ENCODE measurements around the gene POU4F3. TPM values are rescaled to one million over a fixed set of nuclear protein-coding genes. Genes with fewer than 3 reads are reported as not detected.

POU4F3 gene
- total RNA-seq, 4 donors from 2014 or later = not detected

- no peaks in the 10 kb centered on the region for H3K36me3 ChIP-seq
- H3K27ac ChIP-seq = no peak overlapping the region
- H3K4me1 ChIP-seq = no peaks in the 10 kb centered on the region
- TF ChIP-seq CTCF (IDR thresholded peaks at IDR 0.05) (no peak), POLR2A (IDR thresholded peaks at IDR 0.05) (no peak)
- peaks cover 0 to 38% of the 10 kb centered on the region in 2 donors for H3K27me3 ChIP-seq
- DNase-seq = no peak
- H3K4me3 ChIP-seq = no peak overlapping the region
- H3K9me3 ChIP-seq = no peaks in the 10 kb centered on the region
These were observed 2.4 kb upstream of the POU4F3 start for GRCh38 chr5:146336197-146336596.

GRCh38 chr5:146337264-146337904, 1.3 kb upstream of the POU4F3 start:
- TF ChIP-seq CTCF (IDR thresholded peaks at IDR 0.05) (no peak), POLR2A (IDR thresholded peaks at IDR 0.05) (no peak)
- Histone ChIP-seq H3K27ac (no peak overlapping the region), H3K4me1 (no peaks in the 10 kb centered on the region), H3K27me3 (peaks cover 0 to 42% of the 10 kb centered on the region in 2 donors), H3K9me3 (no peaks in the 10 kb centered on the region), H3K36me3 (no peaks in the 10 kb centered on the region), H3K4me3 (no peak overlapping the region)
- no peak for DNase-seq

- Histone ChIP-seq H3K27me3 (peaks cover 0 to 46% of the 10 kb centered on the region in 2 donors), H3K4me3 (no peak overlapping the region), H3K9me3 (no peaks in the 10 kb centered on the region), H3K36me3 (no peaks in the 10 kb centered on the region), H3K27ac (no peak overlapping the region), H3K4me1 (no peaks in the 10 kb centered on the region)
- TF ChIP-seq CTCF (IDR thresholded peaks at IDR 0.05) = no peak
- TF ChIP-seq POLR2A (IDR thresholded peaks at IDR 0.05) = no peak
- no peak for DNase-seq
These were observed 711 bp upstream of the POU4F3 start for GRCh38 chr5:146337928-146338327.

GRCh38 chr5:146339715-146340259, 1.1 kb downstream of the POU4F3 start:
- peaks cover 0 to 49% of the 10 kb centered on the region in 2 donors for H3K27me3 ChIP-seq
- no peak overlapping the region for H3K27ac ChIP-seq
- TF ChIP-seq CTCF (IDR thresholded peaks at IDR 0.05) = no peak
- peaks cover 0 to 4% (median 0%) of the 10 kb centered on the region in 4 donors for H3K4me1 ChIP-seq
- no peak overlapping the region for H3K4me3 ChIP-seq
- no peak for DNase-seq
- H3K36me3 ChIP-seq = no peaks in the 10 kb centered on the region
- no peaks in the 10 kb centered on the region for H3K9me3 ChIP-seq

- Histone ChIP-seq H3K4me3 (no peak overlapping the region), H3K9me3 (no peaks in the 10 kb centered on the region), H3K27me3 (peaks cover 0 to 51% of the 10 kb centered on the region in 2 donors), H3K4me1 (peaks cover 0 to 4% (median 0%) of the 10 kb centered on the region in 4 donors), H3K27ac (no peak overlapping the region), H3K36me3 (no peaks in the 10 kb centered on the region)
- DNase-seq = no peak
- TF ChIP-seq CTCF (IDR thresholded peaks at IDR 0.05) (no peak), POLR2A (IDR thresholded peaks at IDR 0.05) (no peak)
These were observed 1.8 kb downstream of the POU4F3 start for GRCh38 chr5:146340260-146341081.

All from Peyer's patch (tissue), 4 donors.